NK-92 treated with Interleukin-12 subunit alpha and Interleukin-12 subunit beta, amount 100 ng/mL, for 24 hours (cell line): ENCODE measurements around the gene ME2.
"Not testable (repeated sequence)": the region's sequence is repeated elsewhere in the genome, so short reads cannot be mapped to it uniquely, and the experiment has no call there.

Experiments used
- DNase-seq: peaks from one replicate; lab custom pipeline; 2025; lab: John Stamatoyannopoulos, UW

The ME2 gene

GRCh38 chr18:50878345-50879301 is at the start of gene ME2:
Gene ME2 (plus strand): TSS chr18:50879118. CDS start chr18:50895821, 16,703 bp downstream.
- peak; percentile 87 for DNase-seq

- no peak for DNase-seq
Measured at GRCh38 chr18:50829644-50830043, 49.3 kb upstream of the ME2 start.

- no peak for DNase-seq
Measured at GRCh38 chr18:50830544-50830943, 48.4 kb upstream of the ME2 start.

- no peak for DNase-seq
Measured at GRCh38 chr18:50832754-50833153, 46.2 kb upstream of the ME2 start.

GRCh38 chr18:50833496-50833895 is 45.4 kb upstream of the ME2 start:
- DNase-seq = not testable (repeated sequence)

- DNase-seq = no peak
Measured at GRCh38 chr18:50836521-50836957, 42.4 kb upstream of the ME2 start.

- DNase-seq = no peak
Measured at GRCh38 chr18:50839341-50839740, 39.6 kb upstream of the ME2 start.

- no peak for DNase-seq
Measured at GRCh38 chr18:50839996-50840395, 38.9 kb upstream of the ME2 start.

GRCh38 chr18:50842846-50843245 is 36.1 kb upstream of the ME2 start:
- no peak for DNase-seq

GRCh38 chr18:50844554-50844953 is 34.4 kb upstream of the ME2 start:
- DNase-seq = no peak

- DNase-seq = no peak
Measured at GRCh38 chr18:50844960-50845359, 34.0 kb upstream of the ME2 start.

- DNase-seq = no peak
Measured at GRCh38 chr18:50847192-50847591, 31.7 kb upstream of the ME2 start.

GRCh38 chr18:50848061-50848551 is 30.8 kb upstream of the ME2 start:
- no peak for DNase-seq

- DNase-seq = no peak
Measured at GRCh38 chr18:50848991-50849390, 29.9 kb upstream of the ME2 start.

- DNase-seq = no peak
Measured at GRCh38 chr18:50849419-50849821, 29.5 kb upstream of the ME2 start.

- DNase-seq = no peak
Measured at GRCh38 chr18:50850307-50851065, 28.4 kb upstream of the ME2 start.

- no peak for DNase-seq
Measured at GRCh38 chr18:50853863-50854271, 25.1 kb upstream of the ME2 start.

GRCh38 chr18:50855976-50856757 is 22.8 kb upstream of the ME2 start:
- DNase-seq = no peak

- DNase-seq = not testable (repeated sequence)
Measured at GRCh38 chr18:50857166-50857565, 21.8 kb upstream of the ME2 start.

- DNase-seq = no peak
Measured at GRCh38 chr18:50857694-50858093, 21.2 kb upstream of the ME2 start.

- no peak for DNase-seq
Measured at GRCh38 chr18:50859793-50860555, 18.9 kb upstream of the ME2 start.
